HepG2 (cell line): Measurements from ENCODE around the gene CDC6. TPM values are rescaled to one million over a fixed set of nuclear protein-coding genes. Genes with fewer than 3 reads are reported as not detected.

Experiments used
- ARID2 ChIP-seq: sonication (generic); formaldehyde crosslinking; IDR thresholded peaks from 2 replicates; pipeline ENCODE4 v1.8.1; 2022; ENCODE audit warnings: mild to moderate bottlenecking, missing genetic modification reagents, borderline replicate concordance
- HOXA7 ChIP-seq: sonication (generic); formaldehyde crosslinking; IDR thresholded peaks from 2 replicates; pipeline ENCODE4 v1.8.1; 2022; ENCODE audit warnings: mild to moderate bottlenecking, missing genetic modification reagents, moderate library complexity
- IRX3 ChIP-seq: sonication (generic); formaldehyde crosslinking; IDR thresholded peaks from 2 replicates; pipeline ENCODE4 v1.8.1; 2023; ENCODE audit warnings: mild to moderate bottlenecking, low read depth, missing genetic modification reagents, borderline replicate concordance
- MAZ ChIP-seq, 2 experiments: sonication (generic) in 1 of 2; formaldehyde crosslinking in 1 of 2; IDR thresholded peaks; 2 replicates each; pipeline versions ENCODE4 v1.5.0 to v1.6.1; 2012 to 2020; ENCODE audit warnings: low read depth in 2 of 2, mild to moderate bottlenecking in 2 of 2, borderline replicate concordance in 1 of 2, improper control_type of control experiment in 1 of 2, low read length in 1 of 2, missing genetic modification reagents in 1 of 2, moderate library complexity in 1 of 2
- MIER2 ChIP-seq: IDR thresholded peaks from 2 replicates; pipeline ENCODE4 v1.6.1; 2016; ENCODE audit warnings: missing biosample characterization, missing genetic modification reagents
- NFE2 ChIP-seq: sonication (generic); formaldehyde crosslinking; IDR thresholded peaks from 2 replicates; pipeline ENCODE4 v1.4.0; 2020; ENCODE audit warnings: missing genetic modification reagents
- TP53 ChIP-seq: sonication (generic); formaldehyde crosslinking; conservative IDR thresholded peaks from 2 replicates; pipeline ENCODE4 v1.4.0; 2020; ENCODE audit warnings: missing genetic modification reagents
- ZNF460 ChIP-seq: sonication (generic); formaldehyde crosslinking; IDR thresholded peaks from 2 replicates; pipeline ENCODE4 v1.5.1; 2020; ENCODE audit warnings: missing genetic modification reagents, mild to moderate bottlenecking, borderline replicate concordance
- ZSCAN9 ChIP-seq: IDR thresholded peaks from 2 replicates; pipeline ENCODE4 v1.6.1; 2016; ENCODE audit warnings: borderline replicate concordance
- polyA plus RNA-seq, 8 experiments: library from polyadenylated mRNA; depleted of rRNA in 3 of 8; stranded (reverse) in 7 of 8; unstranded in 1 of 8; fragments of >200 nt; fragmentation: Illumina TruSeq in 4 of 8; extraction: Trizol in 4 of 8; gene quantifications; 2 replicates each; pipeline versions ENCODE4 v1.2.1 to v1.2.3, GENCODE V29; 2011 to 2016; ENCODE audit warnings: low read depth in 4 of 8, missing spikeins in 1 of 8, mixed read lengths in 1 of 8; ENCODE audit not compliant: insufficient read depth in 1 of 8
- total RNA-seq, 5 experiments: library from RNA; depleted of rRNA; stranded (reverse); fragments of >200 nt; fragmentation: Illumina TruSeq; extraction: Trizol; gene quantifications; 2 replicates each; pipeline ENCODE4 v1.2.3, GENCODE V29; 2016; ENCODE audit warnings: low read depth in 1 of 5
- TF ChIP-seq, protein P1 (sequence below): sonication (generic); formaldehyde crosslinking; IDR thresholded peaks from 2 replicates; pipeline ENCODE4 v1.4.0; 2020; ENCODE audit warnings: missing genetic modification reagents
- TF ChIP-seq, protein P2 (sequence below), 2 experiments: sonication (generic) in 1 of 2; formaldehyde crosslinking in 1 of 2; IDR thresholded peaks; 2 replicates each; pipeline versions ENCODE4 v1.4.0 to v1.6.1; 2018 to 2020; ENCODE audit warnings: missing genetic modification reagents in 2 of 2, borderline replicate concordance in 1 of 2, low read depth in 1 of 2, mild to moderate bottlenecking in 1 of 2, missing biosample characterization in 1 of 2
- TF ChIP-seq, protein P3 (sequence below): sonication (generic); formaldehyde crosslinking; IDR thresholded peaks from 2 replicates; pipeline ENCODE4 v1.5.1; 2020; ENCODE audit warnings: mild to moderate bottlenecking, missing genetic modification reagents, borderline replicate concordance
- TF ChIP-seq, protein P4 (sequence below): sonication (generic); formaldehyde crosslinking; IDR thresholded peaks from 2 replicates; pipeline ENCODE4 v1.8.0; 2022; ENCODE audit warnings: missing genetic modification reagents, mild to moderate bottlenecking, moderate library complexity, borderline replicate concordance
- TF ChIP-seq, protein P5 (sequence below): sonication (generic); formaldehyde crosslinking; IDR thresholded peaks from 2 replicates; pipeline ENCODE4 v1.8.1; 2023; ENCODE audit warnings: missing genetic modification reagents, mild to moderate bottlenecking, borderline replicate concordance

The CDC6 gene
- total and polyA plus RNA-seq, 2 of the 13 experiments (the other 11 are each of a cell fraction or from before 2014, with no cell fraction given), result 17.4 to 114 TPM

DNA sequence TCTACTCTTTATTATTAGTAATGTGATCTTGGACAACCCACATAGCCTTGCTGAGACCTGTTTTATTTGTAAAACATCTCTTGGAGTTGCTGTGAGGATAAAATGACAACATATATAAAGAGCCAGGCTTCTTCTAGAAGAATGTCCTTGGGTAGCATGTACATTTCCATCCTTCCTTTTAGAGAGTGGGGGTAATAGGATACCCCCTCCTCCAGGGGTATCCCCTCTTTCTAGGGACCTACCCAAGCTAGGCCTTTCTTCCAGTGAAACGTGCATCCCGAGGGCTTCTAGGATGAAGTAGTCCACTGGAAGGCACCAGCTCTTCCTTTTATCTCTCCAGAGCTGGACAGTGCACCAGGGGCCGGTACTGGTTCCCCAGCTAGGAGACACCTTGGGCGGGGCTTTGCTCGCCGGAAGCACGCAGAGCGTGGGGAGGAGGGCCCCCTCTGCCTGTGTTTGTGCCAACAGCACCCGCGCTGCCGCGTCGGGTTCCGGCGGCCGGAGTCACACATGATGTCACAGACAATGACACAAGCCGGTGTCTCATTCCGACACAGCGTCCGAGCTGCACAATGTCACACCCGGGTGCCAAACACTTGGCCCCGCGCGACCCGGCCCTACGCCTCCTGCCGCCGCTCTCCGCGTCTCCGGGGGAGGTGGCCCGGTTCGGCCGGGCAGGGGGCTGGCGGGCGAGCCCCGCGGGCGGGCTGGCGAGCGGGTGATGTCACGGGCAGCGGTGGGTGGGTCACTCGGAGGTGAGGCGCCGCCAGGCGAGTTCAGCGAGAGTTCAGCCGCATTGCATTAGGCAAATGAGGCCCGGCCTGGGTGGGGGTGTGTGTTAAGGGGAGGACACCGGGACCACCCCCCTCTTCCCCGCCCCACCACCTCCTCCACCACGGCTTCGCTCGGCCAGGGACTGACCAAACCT is 53.5 kb downstream of the CDC6 start (continued):
- TF ChIP-seq ZSCAN9 (CRISPR knock-in tag) (no peak; the same call in 1 of the 2 replicates), TP53 (no peak), MIER2 (CRISPR knock-in tag) (0 out of 2 replicates have a peak, but pooled peaks have one; percentile 13), ZNF460 (CRISPR knock-in tag) (no peak), ARID2 (CRISPR knock-in tag) (no peak), NFE2 (CRISPR knock-in tag) (no peak), IRX3 (no peak), HOXA7 (no peak), MAZ (IDR thresholded peaks at IDR 0.05; ENCODE audit: borderline replicate concordance, low read depth, low read length) (peak; percentile 92), MAZ (CRISPR knock-in tag; IDR thresholded peaks at IDR 0.05; ENCODE audit: low read depth) (peak; percentile 70; the same call in 1 of the 2 replicates)
- TF ChIP-seq, protein P1, sequence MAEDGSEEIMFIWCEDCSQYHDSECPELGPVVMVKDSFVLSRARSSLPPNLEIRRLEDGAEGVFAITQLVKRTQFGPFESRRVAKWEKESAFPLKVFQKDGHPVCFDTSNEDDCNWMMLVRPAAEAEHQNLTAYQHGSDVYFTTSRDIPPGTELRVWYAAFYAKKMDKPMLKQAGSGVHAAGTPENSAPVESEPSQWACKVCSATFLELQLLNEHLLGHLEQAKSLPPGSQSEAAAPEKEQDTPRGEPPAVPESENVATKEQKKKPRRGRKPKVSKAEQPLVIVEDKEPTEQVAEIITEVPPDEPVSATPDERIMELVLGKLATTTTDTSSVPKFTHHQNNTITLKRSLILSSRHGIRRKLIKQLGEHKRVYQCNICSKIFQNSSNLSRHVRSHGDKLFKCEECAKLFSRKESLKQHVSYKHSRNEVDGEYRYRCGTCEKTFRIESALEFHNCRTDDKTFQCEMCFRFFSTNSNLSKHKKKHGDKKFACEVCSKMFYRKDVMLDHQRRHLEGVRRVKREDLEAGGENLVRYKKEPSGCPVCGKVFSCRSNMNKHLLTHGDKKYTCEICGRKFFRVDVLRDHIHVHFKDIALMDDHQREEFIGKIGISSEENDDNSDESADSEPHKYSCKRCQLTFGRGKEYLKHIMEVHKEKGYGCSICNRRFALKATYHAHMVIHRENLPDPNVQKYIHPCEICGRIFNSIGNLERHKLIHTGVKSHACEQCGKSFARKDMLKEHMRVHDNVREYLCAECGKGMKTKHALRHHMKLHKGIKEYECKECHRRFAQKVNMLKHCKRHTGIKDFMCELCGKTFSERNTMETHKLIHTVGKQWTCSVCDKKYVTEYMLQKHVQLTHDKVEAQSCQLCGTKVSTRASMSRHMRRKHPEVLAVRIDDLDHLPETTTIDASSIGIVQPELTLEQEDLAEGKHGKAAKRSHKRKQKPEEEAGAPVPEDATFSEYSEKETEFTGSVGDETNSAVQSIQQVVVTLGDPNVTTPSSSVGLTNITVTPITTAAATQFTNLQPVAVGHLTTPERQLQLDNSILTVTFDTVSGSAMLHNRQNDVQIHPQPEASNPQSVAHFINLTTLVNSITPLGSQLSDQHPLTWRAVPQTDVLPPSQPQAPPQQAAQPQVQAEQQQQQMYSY, result no peak
- TF ChIP-seq, protein P2, sequence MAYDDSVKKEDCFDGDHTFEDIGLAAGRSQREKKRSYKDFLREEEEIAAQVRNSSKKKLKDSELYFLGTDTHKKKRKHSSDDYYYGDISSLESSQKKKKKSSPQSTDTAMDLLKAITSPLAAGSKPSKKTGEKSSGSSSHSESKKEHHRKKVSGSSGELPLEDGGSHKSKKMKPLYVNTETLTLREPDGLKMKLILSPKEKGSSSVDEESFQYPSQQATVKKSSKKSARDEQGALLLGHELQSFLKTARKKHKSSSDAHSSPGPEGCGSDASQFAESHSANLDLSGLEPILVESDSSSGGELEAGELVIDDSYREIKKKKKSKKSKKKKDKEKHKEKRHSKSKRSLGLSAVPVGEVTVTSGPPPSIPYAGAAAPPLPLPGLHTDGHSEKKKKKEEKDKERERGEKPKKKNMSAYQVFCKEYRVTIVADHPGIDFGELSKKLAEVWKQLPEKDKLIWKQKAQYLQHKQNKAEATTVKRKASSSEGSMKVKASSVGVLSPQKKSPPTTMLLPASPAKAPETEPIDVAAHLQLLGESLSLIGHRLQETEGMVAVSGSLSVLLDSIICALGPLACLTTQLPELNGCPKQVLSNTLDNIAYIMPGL (CRISPR knock-in tag; IDR thresholded peaks at IDR 0.05; ENCODE audit: borderline replicate concordance in 1 of 2, low read depth in 1 of 2), result peak; percentile 74 to 75; a peak in 3 of 4 replicates
- TF ChIP-seq, protein P3, sequence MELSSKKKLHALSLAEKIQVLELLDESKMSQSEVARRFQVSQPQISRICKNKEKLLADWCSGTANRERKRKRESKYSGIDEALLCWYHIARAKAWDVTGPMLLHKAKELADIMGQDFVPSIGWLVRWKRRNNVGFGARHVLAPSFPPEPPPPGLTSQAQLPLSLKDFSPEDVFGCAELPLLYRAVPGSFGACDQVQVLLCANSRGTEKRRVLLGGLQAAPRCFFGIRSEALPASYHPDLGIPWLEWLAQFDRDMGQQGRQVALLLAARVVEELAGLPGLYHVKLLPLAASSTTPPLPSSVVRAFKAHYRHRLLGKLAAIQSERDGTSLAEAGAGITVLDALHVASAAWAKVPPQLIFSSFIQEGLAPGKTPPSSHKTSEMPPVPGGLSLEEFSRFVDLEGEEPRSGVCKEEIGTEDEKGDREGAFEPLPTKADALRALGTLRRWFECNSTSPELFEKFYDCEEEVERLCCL, result no peak; the same call in 1 of the 2 replicates
- TF ChIP-seq, protein P4, sequence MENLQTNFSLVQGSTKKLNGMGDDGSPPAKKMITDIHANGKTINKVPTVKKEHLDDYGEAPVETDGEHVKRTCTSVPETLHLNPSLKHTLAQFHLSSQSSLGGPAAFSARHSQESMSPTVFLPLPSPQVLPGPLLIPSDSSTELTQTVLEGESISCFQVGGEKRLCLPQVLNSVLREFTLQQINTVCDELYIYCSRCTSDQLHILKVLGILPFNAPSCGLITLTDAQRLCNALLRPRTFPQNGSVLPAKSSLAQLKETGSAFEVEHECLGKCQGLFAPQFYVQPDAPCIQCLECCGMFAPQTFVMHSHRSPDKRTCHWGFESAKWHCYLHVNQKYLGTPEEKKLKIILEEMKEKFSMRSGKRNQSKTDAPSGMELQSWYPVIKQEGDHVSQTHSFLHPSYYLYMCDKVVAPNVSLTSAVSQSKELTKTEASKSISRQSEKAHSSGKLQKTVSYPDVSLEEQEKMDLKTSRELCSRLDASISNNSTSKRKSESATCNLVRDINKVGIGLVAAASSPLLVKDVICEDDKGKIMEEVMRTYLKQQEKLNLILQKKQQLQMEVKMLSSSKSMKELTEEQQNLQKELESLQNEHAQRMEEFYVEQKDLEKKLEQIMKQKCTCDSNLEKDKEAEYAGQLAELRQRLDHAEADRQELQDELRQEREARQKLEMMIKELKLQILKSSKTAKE (CRISPR knock-in tag), result peak; percentile 76
- TF ChIP-seq, protein P5, sequence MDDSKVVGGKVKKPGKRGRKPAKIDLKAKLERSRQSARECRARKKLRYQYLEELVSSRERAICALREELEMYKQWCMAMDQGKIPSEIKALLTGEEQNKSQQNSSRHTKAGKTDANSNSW (CRISPR knock-in tag), result no peak
